Epithelial cell of proximal tubule (primary cell): ENCODE data around the gene ARID3B. TPM values are rescaled to one million over a fixed set of nuclear protein-coding genes. Genes with fewer than 3 reads are reported as not detected.
A peak's percentile ranks its signal among the peaks of the same experiment; 100 is the strongest.

Experiments used
- DNase-seq: peaks from one replicate; pipeline ENCODE4 v3.0.0-alpha.2; 2011; ENCODE audit warnings: low read depth
- H3K4me3 ChIP-seq: 2 replicates; pipeline ENCODE4 v1.5.1; 2011; ENCODE audit warnings: low read depth, mild to moderate bottlenecking, low read length
- total RNA-seq: library from RNA; depleted of rRNA; stranded (reverse); fragments of >200 nt; gene quantifications from 2 replicates; pipeline ENCODE4 v1.2.3, GENCODE V29; 2015
- TF ChIP-seq, protein P1 (sequence below): conservative IDR thresholded peaks from 2 replicates; pipeline ENCODE4 v1.5.1; 2012; ENCODE audit warnings: low read depth, mild to moderate bottlenecking, low read length

Gene ARID3B
- total RNA-seq, 1 donor from 2014 or later: 22.4 TPM

DNA sequence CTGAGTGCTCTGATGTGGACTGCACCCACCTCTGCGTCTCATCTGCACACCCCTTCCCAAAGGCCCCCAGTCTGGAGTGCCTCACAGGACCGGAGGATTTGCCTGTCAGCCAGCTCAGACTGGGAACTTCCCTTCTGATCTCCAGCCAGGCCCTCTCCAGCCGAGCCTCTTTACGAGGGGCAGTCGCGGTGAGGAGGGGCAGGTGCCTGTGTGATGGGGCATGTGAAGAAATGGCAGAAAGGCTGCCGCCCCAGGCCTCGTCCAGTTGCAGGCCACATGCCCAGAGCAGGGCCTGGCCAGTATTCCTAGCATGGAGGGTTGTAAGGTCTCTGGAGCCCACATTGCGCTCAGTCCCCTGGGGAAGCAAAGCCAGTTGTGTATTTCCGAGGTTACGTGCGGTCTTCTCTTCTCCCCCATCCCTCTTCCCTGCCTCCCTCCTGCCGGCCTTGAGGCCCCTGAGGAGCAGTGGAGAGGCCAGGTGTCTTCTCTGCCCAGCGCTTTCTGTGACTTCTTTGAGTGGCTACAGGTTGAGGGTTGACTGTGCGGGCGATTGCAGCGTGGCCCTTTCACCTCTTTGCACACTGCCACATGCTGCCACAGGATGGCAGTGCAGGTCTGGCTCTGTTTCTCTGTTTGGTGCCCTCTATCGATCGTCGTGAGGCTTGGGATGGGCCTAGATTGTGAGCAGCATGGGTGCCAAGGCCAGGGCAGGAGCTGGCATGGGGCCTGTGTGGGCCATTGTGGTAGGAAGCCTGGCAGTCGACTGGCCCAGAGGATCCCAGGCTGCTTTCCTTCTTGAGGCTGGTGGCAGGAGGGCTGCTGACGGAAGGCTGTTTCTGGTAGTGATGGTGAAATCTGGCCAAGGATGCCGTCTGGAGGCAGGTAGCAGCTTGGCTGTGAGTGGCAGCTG is 79.9 kb downstream of the ARID3B start:
- no peak overlapping the region for H3K4me3 ChIP-seq
- TF ChIP-seq, protein P1, sequence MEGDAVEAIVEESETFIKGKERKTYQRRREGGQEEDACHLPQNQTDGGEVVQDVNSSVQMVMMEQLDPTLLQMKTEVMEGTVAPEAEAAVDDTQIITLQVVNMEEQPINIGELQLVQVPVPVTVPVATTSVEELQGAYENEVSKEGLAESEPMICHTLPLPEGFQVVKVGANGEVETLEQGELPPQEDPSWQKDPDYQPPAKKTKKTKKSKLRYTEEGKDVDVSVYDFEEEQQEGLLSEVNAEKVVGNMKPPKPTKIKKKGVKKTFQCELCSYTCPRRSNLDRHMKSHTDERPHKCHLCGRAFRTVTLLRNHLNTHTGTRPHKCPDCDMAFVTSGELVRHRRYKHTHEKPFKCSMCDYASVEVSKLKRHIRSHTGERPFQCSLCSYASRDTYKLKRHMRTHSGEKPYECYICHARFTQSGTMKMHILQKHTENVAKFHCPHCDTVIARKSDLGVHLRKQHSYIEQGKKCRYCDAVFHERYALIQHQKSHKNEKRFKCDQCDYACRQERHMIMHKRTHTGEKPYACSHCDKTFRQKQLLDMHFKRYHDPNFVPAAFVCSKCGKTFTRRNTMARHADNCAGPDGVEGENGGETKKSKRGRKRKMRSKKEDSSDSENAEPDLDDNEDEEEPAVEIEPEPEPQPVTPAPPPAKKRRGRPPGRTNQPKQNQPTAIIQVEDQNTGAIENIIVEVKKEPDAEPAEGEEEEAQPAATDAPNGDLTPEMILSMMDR: peak; percentile 100
- DNase-seq: peak; percentile 26

DNA sequence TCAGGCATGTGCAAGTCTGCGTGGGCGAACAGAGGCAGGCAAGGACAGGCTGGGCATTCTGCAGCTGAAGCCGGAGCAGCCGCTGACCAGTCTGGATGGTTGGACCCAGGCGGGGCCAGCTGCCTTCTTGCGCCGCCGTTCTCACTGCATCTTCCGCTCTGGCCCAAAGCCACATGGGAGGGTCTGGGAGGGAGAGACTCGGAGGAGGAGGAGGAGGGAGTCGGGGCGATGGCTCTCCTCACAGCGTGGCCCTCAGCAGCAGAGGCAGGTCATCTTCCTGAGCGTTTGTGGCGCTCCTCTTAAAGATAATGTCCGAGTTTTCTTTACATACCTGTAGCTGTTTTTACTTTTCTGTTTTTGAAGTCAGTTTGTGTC is 80.5 kb downstream of the ARID3B start:
- H3K4me3 ChIP-seq: no peak overlapping the region
- no peak for DNase-seq
- TF ChIP-seq, protein P1: no peak

DNA sequence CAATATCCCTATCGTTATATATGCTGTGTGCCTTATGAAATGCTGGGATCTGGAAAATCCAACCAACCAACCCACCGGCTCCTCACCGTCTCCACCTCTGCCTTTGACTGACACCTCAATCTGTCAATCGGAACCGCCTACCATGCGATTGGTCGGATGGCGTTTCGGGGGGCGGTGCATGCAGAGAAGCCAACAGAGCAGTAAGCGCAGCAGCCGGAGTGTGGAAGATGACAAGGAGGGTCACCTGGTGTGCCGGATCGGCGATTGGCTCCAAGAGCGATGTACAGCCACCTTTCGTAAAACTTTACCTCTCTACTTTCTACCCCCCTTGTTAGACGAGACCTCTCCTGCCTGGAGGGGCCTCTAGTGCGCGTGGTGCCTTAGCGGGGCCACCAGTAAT is 80.9 kb downstream of the ARID3B start:
- no peak overlapping the region for H3K4me3 ChIP-seq
- TF ChIP-seq, protein P1: no peak

DNA sequence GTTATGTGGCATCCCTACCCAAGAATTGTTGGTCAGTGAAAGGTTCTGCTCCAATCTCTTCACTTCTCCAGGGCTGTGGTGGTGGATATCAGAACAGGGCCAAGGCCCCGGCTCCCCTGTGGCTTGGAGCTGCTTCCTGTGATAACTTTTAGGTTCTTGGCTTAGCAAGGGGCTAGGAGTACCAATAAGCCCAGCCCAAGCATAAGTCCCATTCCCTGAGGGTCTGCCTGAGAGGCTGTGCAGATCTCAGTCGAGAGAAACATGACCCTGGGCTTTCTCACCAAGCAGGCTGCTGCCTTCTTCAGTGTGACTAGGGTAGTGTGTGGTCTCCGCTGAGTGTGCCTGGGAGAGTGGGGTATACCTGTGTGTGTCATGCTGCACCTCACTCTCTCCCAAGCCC is 81.7 kb downstream of the ARID3B start:
- no peak overlapping the region for H3K4me3 ChIP-seq
- TF ChIP-seq, protein P1: no peak
- no peak for DNase-seq

More for the DNA sequence above, 80.9 kb downstream of the ARID3B start:
- DNase-seq: no peak

DNA sequence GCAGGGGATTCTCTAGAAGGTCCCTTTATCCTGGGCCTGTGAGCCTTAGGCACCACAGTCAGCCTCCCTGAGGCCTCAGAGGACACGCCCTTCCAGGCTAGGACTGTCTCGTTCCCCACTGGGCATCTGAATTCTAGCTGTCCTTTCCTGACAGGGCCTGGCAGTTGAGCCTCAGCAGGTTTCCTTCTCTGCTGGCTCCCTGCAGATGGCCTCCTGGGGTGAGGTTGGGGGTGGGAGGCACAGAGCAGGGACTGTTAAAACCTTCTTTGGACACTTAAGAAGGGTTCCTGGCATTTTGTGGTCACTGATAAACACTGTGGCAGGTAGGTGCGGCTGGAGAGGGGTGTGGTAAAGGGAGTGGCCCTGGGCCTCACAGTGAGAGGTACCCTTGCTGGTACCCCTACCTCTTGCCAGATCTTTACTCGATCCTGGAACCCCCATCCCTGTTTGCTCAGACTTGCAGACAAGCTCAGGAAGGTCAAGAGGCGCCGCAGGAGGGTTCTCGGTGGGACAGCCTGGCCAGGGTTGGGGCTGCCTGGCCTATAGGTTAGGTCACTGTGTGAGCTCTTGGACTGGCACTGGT is 83.1 kb downstream of the ARID3B start:
- no peak for DNase-seq
- TF ChIP-seq, protein P1: no peak
- no peak overlapping the region for H3K4me3 ChIP-seq

DNA sequence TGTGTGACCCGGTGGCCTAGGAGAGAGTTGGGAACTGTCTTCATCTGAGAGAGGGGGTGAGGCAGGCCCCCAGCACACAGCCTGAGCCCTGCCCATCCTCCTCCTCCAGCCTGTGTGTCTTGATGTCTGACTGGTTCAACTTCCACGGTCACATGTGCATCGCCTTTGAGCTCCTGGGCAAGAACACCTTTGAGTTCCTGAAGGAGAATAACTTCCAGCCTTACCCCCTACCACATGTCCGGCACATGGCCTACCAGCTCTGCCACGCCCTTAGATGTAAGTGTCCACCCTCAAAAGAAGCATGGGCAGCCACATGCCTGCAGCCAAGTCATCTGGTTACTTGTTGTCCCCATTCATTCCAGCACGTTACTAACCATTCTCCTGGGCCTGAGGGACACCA is 84.7 kb downstream of the ARID3B start:
- TF ChIP-seq, protein P1: no peak
- no peak overlapping the region for H3K4me3 ChIP-seq
- no peak for DNase-seq
